A549 (cell line): ENCODE results near the gene IP6K1. TPM values are rescaled to one million over a fixed set of nuclear protein-coding genes. Genes with fewer than 3 reads are reported as not detected.

Experiments
- ATAC-seq, 2 experiments: fragments of 200-7000 bp in 1 of 2; fragments of >200 bp in 1 of 2; cut with Nextera tagmentation in 1 of 2; cut with Tn5 transposase in 1 of 2; 3 replicates each; pipeline versions ENCODE4 v1.8.0 to v1.9.1; 2018 to 2020; ENCODE audit warnings: mild to moderate bottlenecking in 1 of 2, moderate library complexity in 1 of 2
- CTCF ChIA-PET: fragments of 300-600 bp; sonication (Branson Sonifier 250); formaldehyde crosslinking; extraction: SDS; loops from one replicate; lab custom pipeline; 2021; ENCODE audit warnings: antibody characterized with exemption, inconsistent platforms; lab: Yijun Ruan, JAX
- POLR2A ChIA-PET: fragments of 350-600 bp; formaldehyde crosslinking; extraction: SDS; loops from one replicate; lab custom pipeline; 2021; ENCODE audit warnings: antibody characterized with exemption, inconsistent platforms; lab: Yijun Ruan, JAX
- DNase-seq, 2 experiments: peaks; one replicate each; pipeline versions ENCODE4 v3.0.0 to v3.0.0-alpha.2; 2011 to 2016; ENCODE audit warnings: low read depth in 1 of 2, low spot score in 1 of 2
- FAIRE-seq: peaks from 2 replicates; lab custom pipeline; 2011; peaks lifted over from hg19 to GRCh38; lab: Jason Lieb, UNC
- H3K27ac ChIP-seq, 2 experiments: fragments of >200 bp; sonication (Bioruptor Twin); formaldehyde crosslinking; 3 replicates each; pipeline ENCODE4 v1.5.1; 2016 to 2017
- H3K4me1 ChIP-seq: fragments of >200 bp; sonication (Bioruptor Twin); formaldehyde crosslinking; 3 replicates; pipeline ENCODE4 v1.6.1; 2016
- H3K4me2 ChIP-seq: fragments of >200 bp; sonication (Bioruptor Twin); formaldehyde crosslinking; 3 replicates; pipeline ENCODE4 v1.6.1; 2016
- H3K4me3 ChIP-seq: fragments of >200 bp; sonication (Bioruptor Twin); formaldehyde crosslinking; 3 replicates; pipeline ENCODE4 v1.5.1; 2016
- H3K9me3 ChIP-seq: fragments of >200 bp; sonication (Bioruptor Twin); formaldehyde crosslinking; 3 replicates; pipeline ENCODE4 v1.6.1; 2016
- CHD2 ChIP-seq: fragments of 150-350 bp; IDR thresholded peaks from 2 replicates; pipeline ENCODE4 v1.6.1; 2014; ENCODE audit warnings: low read length; ENCODE audit not compliant: partially characterized antibody
- E2F6 ChIP-seq: IDR thresholded peaks from 2 replicates; pipeline ENCODE4 v1.6.1; 2012; ENCODE audit warnings: low read depth, borderline replicate concordance
- EHMT2 ChIP-seq: fragments of 200-600 bp; sonication (generic); IDR thresholded peaks from 2 replicates; pipeline ENCODE4 v1.6.1; 2016; ENCODE audit warnings: antibody characterized with exemption, low read depth, mild to moderate bottlenecking, moderate library complexity
- GATA3 ChIP-seq: IDR thresholded peaks from 2 replicates; pipeline ENCODE4 v1.6.1; 2012; ENCODE audit warnings: borderline replicate concordance
- HES2 ChIP-seq: fragments of >200 bp; sonication (Bioruptor Twin); formaldehyde crosslinking; IDR thresholded peaks from 2 replicates; pipeline ENCODE4 v1.6.1; 2016
- HMGXB4 ChIP-seq: fragments of 250-450 bp; sonication (Bioruptor Pico); IDR thresholded peaks from 2 replicates; pipeline ENCODE4 v1.5.0; 2021; ENCODE audit warnings: mild to moderate bottlenecking, moderate library complexity, borderline replicate concordance
- JUNB ChIP-seq: fragments of >200 bp; sonication (Bioruptor Twin); formaldehyde crosslinking; IDR thresholded peaks from 2 replicates; pipeline ENCODE4 v1.6.1; 2016
- KDM1A ChIP-seq: fragments of 200-600 bp; sonication (generic); IDR thresholded peaks from 2 replicates; pipeline ENCODE4 v1.6.1; 2016; ENCODE audit warnings: low read depth, mild to moderate bottlenecking
- KDM5A ChIP-seq: fragments of 200-600 bp; sonication (generic); IDR thresholded peaks from 2 replicates; pipeline ENCODE4 v1.6.1; 2016; ENCODE audit warnings: antibody characterized with exemption, mild to moderate bottlenecking
- MAFK ChIP-seq: fragments of 450-650 bp; IDR thresholded peaks from 2 replicates; pipeline ENCODE4 v1.6.1; 2014; ENCODE audit not compliant: partially characterized antibody
- MAX ChIP-seq: IDR thresholded peaks from 2 replicates; pipeline ENCODE4 v1.6.1; 2012
- RAD21 ChIP-seq, 2 experiments: fragments of >200 bp in 1 of 2; sonication (Bioruptor Twin) in 1 of 2; formaldehyde crosslinking in 1 of 2; IDR thresholded peaks in 1 of 2; conservative IDR thresholded peaks in 1 of 2; 2 replicates in 1 of 2; 3 replicates in 1 of 2; pipeline ENCODE4 v1.6.1; 2012 to 2018; ENCODE audit warnings: inconsistent platforms in 1 of 2
- RARB ChIP-seq: fragments of 250-450 bp; sonication (Bioruptor Pico); IDR thresholded peaks from 2 replicates; pipeline ENCODE4 v1.8.0; 2021; ENCODE audit warnings: mild to moderate bottlenecking, moderate library complexity
- REST ChIP-seq: fragments of 200-600 bp; sonication (generic); IDR thresholded peaks from 2 replicates; pipeline ENCODE4 v1.6.1; 2016; ENCODE audit warnings: antibody characterized with exemption, mild to moderate bottlenecking, moderate library complexity
- RNF2 ChIP-seq: fragments of 200-600 bp; sonication (generic); IDR thresholded peaks from 2 replicates; pipeline ENCODE4 v1.6.1; 2016; ENCODE audit warnings: low read depth, mild to moderate bottlenecking, antibody characterized with exemption, moderate library complexity, borderline replicate concordance
- TP53 ChIP-seq: fragments of 250-450 bp; sonication (Bioruptor Pico); IDR thresholded peaks from 2 replicates; pipeline ENCODE4 v1.5.0; 2021; ENCODE audit warnings: mild to moderate bottlenecking, moderate library complexity
- ZFP36 ChIP-seq: fragments of 450-650 bp; IDR thresholded peaks from 2 replicates; pipeline ENCODE4 v1.6.1; 2014; ENCODE audit warnings: borderline replicate concordance; ENCODE audit not compliant: partially characterized antibody
- WGBS: methylation state at CpG from one replicate; pipeline ENCODE4 v1.1.6; 2017; ENCODE audit errors: missing lambda C conversion rate; 5-methylcytosine and 5-hydroxymethylcytosine counted together
- polyA plus RNA-seq, 4 experiments: library from polyadenylated mRNA; depleted of rRNA in 3 of 4; stranded (reverse); fragments of >200 nt; fragmentation: RNase III in 1 of 4; extraction: RNeasy Plus Mini Kit Qiagen cat#74134 plus additional on column Dnase treatment in 1 of 4; gene quantifications; 2 replicates in 3 of 4; 3 replicates in 1 of 4; pipeline ENCODE4 v1.2.3, GENCODE V29; 2011 to 2017

Gene IP6K1
- polyA plus RNA-seq, 2 of the 4 experiments (the other 2 are of a cell fraction) = 16.2 to 22.2 TPM

- no peak for DNase-seq
- ChIA-PET POLR2A (no interaction called here), CTCF (interaction anchor here (0.5 to 2.5 kb wide), 5 partner anchors 8 to 173 kb away, joined by 3 to 12 read pairs (median 7); partner anchors contain the start of gene GMPPB)
- ATAC-seq = no peak
- TF ChIP-seq ZFP36 (no peak), GATA3 (no peak), RAD21 (conservative IDR thresholded peaks at IDR 0.05 in 1 of 2, IDR thresholded peaks at IDR 0.05 in 1 of 2) (no peak), REST (no peak), CHD2 (no peak), EHMT2 (no peak), HMGXB4 (CRISPR knock-in tag) (no peak), JUNB (no peak), RARB (CRISPR knock-in tag) (no peak), MAX (no peak), TP53 (CRISPR knock-in tag) (no peak), KDM5A (no peak), KDM1A (no peak), RNF2 (no peak)
- Histone ChIP-seq H3K27ac (no peak overlapping the region), H3K4me2 (no peak overlapping the region), H3K4me1 (no peaks in the 10 kb centered on the region), H3K9me3 (no peaks in the 10 kb centered on the region), H3K4me3 (no peak overlapping the region)
- WGBS = 100% methylated on average over 4 of the region's 11 CpGs
- no peak for FAIRE-seq
These were observed 74.2 kb downstream of the IP6K1 start for GRCh38 chr3:49712166-49712565.

GRCh38 chr3:49711489-49711888, 74.9 kb downstream of the IP6K1 start:
- no peaks in the 10 kb centered on the region for H3K9me3 ChIP-seq
- H3K4me3 ChIP-seq = no peak overlapping the region
- no peak overlapping the region for H3K27ac ChIP-seq
- ATAC-seq (no peak), FAIRE-seq (no peak), DNase-seq (no peak)
- WGBS = 95% methylated on average over 5 of the region's 5 CpGs
- H3K4me1 ChIP-seq = no peaks in the 10 kb centered on the region
- H3K4me2 ChIP-seq = no peak overlapping the region
- ChIA-PET CTCF (interaction anchor here (0.8 to 2.5 kb wide), 4 partner anchors 8 to 172 kb away, joined by 3 to 12 read pairs (median 7); partner anchors contain the start of gene GMPPB), POLR2A (no interaction called here)
- TF ChIP-seq HES2 = no peak
- no peak for TF ChIP-seq KDM5A
- no peak for TF ChIP-seq MAFK
- TF ChIP-seq E2F6 = no peak
- TF ChIP-seq CHD2 = no peak
- no peak for TF ChIP-seq EHMT2
